ENCODE measurements around the gene UBE2E2. TPM values are rescaled to one million over a fixed set of nuclear protein-coding genes. Genes with fewer than 3 reads are reported as not detected.

Gene UBE2E2
- total and polyA plus RNA-seq, 2 experiments from 2014 or later, result 29.0 to 75.4 TPM

GRCh38 chr3:23485922-23486321, 282.8 kb downstream of the UBE2E2 start:
- H3K79me2 ChIP-seq (ENCODE audit: insufficient read depth), result no peaks in the 10 kb centered on the region; the same call in 1 of the 2 replicates
- no peaks in the 10 kb centered on the region for H4K20me1 ChIP-seq (ENCODE audit: insufficient read depth)
- no peaks in the 10 kb centered on the region for H3K9me3 ChIP-seq (ENCODE audit: low read depth)
- peaks cover 13% of the 10 kb centered on the region for H3K4me1 ChIP-seq (ENCODE audit: insufficient read depth)
- H2AFZ ChIP-seq, result no peak overlapping the region
- peaks cover 5% of the 10 kb centered on the region; the same call in 1 of the 2 replicates for H3F3A ChIP-seq (ENCODE audit: insufficient read depth)
- no peaks in the 10 kb centered on the region for H3K27me3 ChIP-seq (replicated peaks; ENCODE audit: insufficient read depth)
- no peak for DNase-seq
- TF ChIP-seq EZH2phosphoT487 (IDR thresholded peaks at IDR 0.05; ENCODE audit: insufficient read depth, low read depth), result no peak
- TF ChIP-seq EZH2 (IDR thresholded peaks at IDR 0.05; ENCODE audit: insufficient read depth, poor library complexity, severe bottlenecking), result no peak
- no peak overlapping the region for H3K4me2 ChIP-seq (ENCODE audit: unreplicated experiment)
- H3K9ac ChIP-seq, result no peak overlapping the region
- H3K4me3 ChIP-seq, result no peak overlapping the region
- no peaks in the 10 kb centered on the region for H3K9me2 ChIP-seq (ENCODE audit: insufficient read depth)
- H3K36me3 ChIP-seq (ENCODE audit: low read depth), result no peaks in the 10 kb centered on the region
- WGBS, 2 experiments (ENCODE audit: low coverage in 1 of 2, low lambda C conversion rate in 2 of 2, missing lambda C conversion rate in 2 of 2), result 92 to 97% methylated on average over 6 of the region's 6 CpGs
- H3K27ac ChIP-seq, result no peak overlapping the region
- in situ Hi-C loops (cut with MboI), result no loop called here

GRCh38 chr3:23487015-23487414, 283.9 kb downstream of the UBE2E2 start:
- Histone ChIP-seq H2AFZ (no peak overlapping the region), H3K4me2 (ENCODE audit: unreplicated experiment) (no peak overlapping the region), H3K9me2 (ENCODE audit: insufficient read depth) (no peaks in the 10 kb centered on the region), H4K20me1 (ENCODE audit: insufficient read depth) (no peaks in the 10 kb centered on the region), H3K4me1 (ENCODE audit: insufficient read depth) (peaks cover 13% of the 10 kb centered on the region), H3K27me3 (replicated peaks; ENCODE audit: insufficient read depth) (no peaks in the 10 kb centered on the region), H3K36me3 (ENCODE audit: low read depth) (no peaks in the 10 kb centered on the region), H3K79me2 (ENCODE audit: insufficient read depth) (no peaks in the 10 kb centered on the region; the same call in 1 of the 2 replicates), H3K9ac (no peak overlapping the region), H3F3A (ENCODE audit: insufficient read depth) (peaks cover 5% of the 10 kb centered on the region; the same call in 1 of the 2 replicates), H3K27ac (no peak overlapping the region), H3K4me3 (no peak overlapping the region), H3K9me3 (ENCODE audit: low read depth) (no peaks in the 10 kb centered on the region)
- 92 to 95% methylated on average over 9 of the region's 9 CpGs for WGBS, 2 experiments (ENCODE audit: low coverage in 1 of 2, low lambda C conversion rate in 2 of 2, missing lambda C conversion rate in 2 of 2)
- no peak for DNase-seq
- in situ Hi-C loops (cut with MboI), result no loop called here
- TF ChIP-seq EZH2 (IDR thresholded peaks at IDR 0.05; ENCODE audit: insufficient read depth, poor library complexity, severe bottlenecking) (no peak), EZH2phosphoT487 (IDR thresholded peaks at IDR 0.05; ENCODE audit: insufficient read depth, low read depth) (no peak)

GRCh38 chr3:23488618-23489017, 285.5 kb downstream of the UBE2E2 start:
- 93 to 97% methylated on average over 3 of the region's 3 CpGs for WGBS, 2 experiments (ENCODE audit: low coverage in 1 of 2, low lambda C conversion rate in 2 of 2, missing lambda C conversion rate in 2 of 2)

GRCh38 chr3:23489300-23490158, 286.4 kb downstream of the UBE2E2 start:
- no peak overlapping the region for H3K27ac ChIP-seq
- no peaks in the 10 kb centered on the region; the same call in 1 of the 2 replicates for H3K79me2 ChIP-seq (ENCODE audit: insufficient read depth)
- H3K9me3 ChIP-seq (ENCODE audit: low read depth), result no peaks in the 10 kb centered on the region
- H3K27me3 ChIP-seq (replicated peaks; ENCODE audit: insufficient read depth), result no peaks in the 10 kb centered on the region
- peak; percentile 19 for DNase-seq
- 99 to 100% methylated on average over 7 of the region's 7 CpGs for WGBS, 2 experiments (ENCODE audit: low coverage in 1 of 2, low lambda C conversion rate in 2 of 2, missing lambda C conversion rate in 2 of 2)
- no peak overlapping the region for H3K9ac ChIP-seq
- in situ Hi-C loops (cut with MboI), result no loop called here
- no peak overlapping the region for H3K4me2 ChIP-seq (ENCODE audit: unreplicated experiment)
- no peaks in the 10 kb centered on the region for H4K20me1 ChIP-seq (ENCODE audit: insufficient read depth)
- peaks cover 13% of the 10 kb centered on the region for H3K4me1 ChIP-seq (ENCODE audit: insufficient read depth)
- H3K9me2 ChIP-seq (ENCODE audit: insufficient read depth), result no peaks in the 10 kb centered on the region
- no peak overlapping the region for H2AFZ ChIP-seq
- no peak overlapping the region for H3K4me3 ChIP-seq
- H3K36me3 ChIP-seq (ENCODE audit: low read depth), result no peaks in the 10 kb centered on the region
- TF ChIP-seq EZH2phosphoT487 (IDR thresholded peaks at IDR 0.05; ENCODE audit: insufficient read depth, low read depth) (no peak), EZH2 (IDR thresholded peaks at IDR 0.05; ENCODE audit: insufficient read depth, poor library complexity, severe bottlenecking) (no peak)
- H3F3A ChIP-seq (ENCODE audit: insufficient read depth), result peaks cover 5% of the 10 kb centered on the region; the same call in 1 of the 2 replicates

More at GRCh38 chr3:23488618-23489017, 285.5 kb downstream of the UBE2E2 start:
- Histone ChIP-seq H3K36me3 (ENCODE audit: low read depth) (no peaks in the 10 kb centered on the region), H3F3A (ENCODE audit: insufficient read depth) (peaks cover 5% of the 10 kb centered on the region; the same call in 1 of the 2 replicates), H2AFZ (no peak overlapping the region), H3K27me3 (replicated peaks; ENCODE audit: insufficient read depth) (no peaks in the 10 kb centered on the region), H3K4me3 (no peak overlapping the region), H3K27ac (no peak overlapping the region), H3K9me2 (ENCODE audit: insufficient read depth) (no peaks in the 10 kb centered on the region), H3K9me3 (ENCODE audit: low read depth) (no peaks in the 10 kb centered on the region), H4K20me1 (ENCODE audit: insufficient read depth) (no peaks in the 10 kb centered on the region), H3K4me2 (ENCODE audit: unreplicated experiment) (no peak overlapping the region), H3K9ac (no peak overlapping the region), H3K79me2 (ENCODE audit: insufficient read depth) (no peaks in the 10 kb centered on the region; the same call in 1 of the 2 replicates), H3K4me1 (ENCODE audit: insufficient read depth) (peaks cover 13% of the 10 kb centered on the region)
- DNase-seq, result no peak
- in situ Hi-C loops (cut with MboI), result no loop called here
- TF ChIP-seq EZH2phosphoT487 (IDR thresholded peaks at IDR 0.05; ENCODE audit: insufficient read depth, low read depth) (no peak), EZH2 (IDR thresholded peaks at IDR 0.05; ENCODE audit: insufficient read depth, poor library complexity, severe bottlenecking) (no peak)
